RWPE1 (cell line): Measurements from ENCODE around the gene TMEM117.

Source experiments
- CTCF ChIA-PET: fragments of 350-600 bp; sonication (Branson Sonifier 250); formaldehyde crosslinking; extraction: SDS; loops from one replicate; lab custom pipeline; 2021; lab: Yijun Ruan, JAX
- POLR2A ChIA-PET: fragments of 400-600 bp; formaldehyde crosslinking; extraction: SDS; loops from one replicate; lab custom pipeline; 2020; ENCODE audit warnings: antibody characterized with exemption; ENCODE audit not compliant: low non-redundant PET; lab: Yijun Ruan, JAX
- DNase-seq: peaks from one replicate; pipeline ENCODE4 v3.0.0; 2012; ENCODE audit warnings: low spot score
- H3K27ac ChIP-seq: fragments of 450-650 bp; 2 replicates; pipeline ENCODE4 v1.5.1; 2017
- TF ChIP-seq, protein P1 (sequence below): fragments of 450-650 bp; conservative IDR thresholded peaks from 2 replicates; pipeline ENCODE4 v1.5.1; 2017; ENCODE audit warnings: low read depth, mild to moderate bottlenecking

Gene TMEM117

DNA sequence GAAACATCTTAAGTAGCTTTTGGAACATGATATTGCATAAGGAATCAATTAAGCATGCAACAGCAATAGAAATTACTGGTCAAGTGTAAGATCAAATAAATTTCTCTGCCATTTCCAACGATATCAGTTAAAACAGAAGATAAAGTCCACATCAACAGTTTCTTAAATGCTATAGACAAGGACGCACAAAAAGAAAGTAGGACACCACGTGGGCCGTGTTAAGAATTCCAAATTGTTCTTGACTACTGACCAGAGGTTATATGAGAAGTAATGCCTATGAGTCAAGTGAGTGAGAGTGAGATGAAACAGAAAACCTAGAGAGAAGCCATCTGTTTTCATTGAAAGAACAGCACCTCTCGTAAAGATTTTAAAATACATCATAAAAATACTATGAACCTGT is 318.2 kb downstream of the TMEM117 start:
- CTCF ChIA-PET: no interaction called here
- TF ChIP-seq, protein P1, sequence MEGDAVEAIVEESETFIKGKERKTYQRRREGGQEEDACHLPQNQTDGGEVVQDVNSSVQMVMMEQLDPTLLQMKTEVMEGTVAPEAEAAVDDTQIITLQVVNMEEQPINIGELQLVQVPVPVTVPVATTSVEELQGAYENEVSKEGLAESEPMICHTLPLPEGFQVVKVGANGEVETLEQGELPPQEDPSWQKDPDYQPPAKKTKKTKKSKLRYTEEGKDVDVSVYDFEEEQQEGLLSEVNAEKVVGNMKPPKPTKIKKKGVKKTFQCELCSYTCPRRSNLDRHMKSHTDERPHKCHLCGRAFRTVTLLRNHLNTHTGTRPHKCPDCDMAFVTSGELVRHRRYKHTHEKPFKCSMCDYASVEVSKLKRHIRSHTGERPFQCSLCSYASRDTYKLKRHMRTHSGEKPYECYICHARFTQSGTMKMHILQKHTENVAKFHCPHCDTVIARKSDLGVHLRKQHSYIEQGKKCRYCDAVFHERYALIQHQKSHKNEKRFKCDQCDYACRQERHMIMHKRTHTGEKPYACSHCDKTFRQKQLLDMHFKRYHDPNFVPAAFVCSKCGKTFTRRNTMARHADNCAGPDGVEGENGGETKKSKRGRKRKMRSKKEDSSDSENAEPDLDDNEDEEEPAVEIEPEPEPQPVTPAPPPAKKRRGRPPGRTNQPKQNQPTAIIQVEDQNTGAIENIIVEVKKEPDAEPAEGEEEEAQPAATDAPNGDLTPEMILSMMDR: no peak

DNA sequence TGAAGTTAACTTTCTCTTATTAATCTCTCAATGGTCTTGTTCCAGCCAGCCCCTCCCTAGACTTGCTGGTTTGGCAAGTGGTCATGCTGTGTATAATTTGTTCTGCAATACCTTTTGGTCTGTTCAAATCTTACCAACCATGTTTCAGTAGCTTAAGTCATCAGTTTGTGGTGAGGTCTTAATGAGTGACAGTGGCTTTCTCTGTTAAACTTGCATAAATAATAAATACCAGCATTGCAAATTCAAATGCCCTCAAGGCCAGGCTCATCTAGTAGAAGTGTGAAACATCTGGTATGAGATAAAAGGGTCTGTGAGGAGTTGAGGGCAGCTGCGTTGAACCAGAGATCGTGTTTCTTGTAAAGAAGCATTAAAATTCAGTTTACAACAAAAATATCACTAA is 319.5 kb downstream of the TMEM117 start:
- no peak overlapping the region for H3K27ac ChIP-seq
- TF ChIP-seq, protein P1: no peak
- CTCF ChIA-PET: interaction anchor here (0.7 kb wide), 1 partner anchor 774 kb away, joined by 3 read pairs; no protein-coding TSS in a partner anchor
- DNase-seq: no peak
- POLR2A ChIA-PET: no interaction called here

More for the DNA sequence above, 318.2 kb downstream of the TMEM117 start:
- POLR2A ChIA-PET: no interaction called here
- no peak for DNase-seq
- no peak overlapping the region for H3K27ac ChIP-seq

DNA sequence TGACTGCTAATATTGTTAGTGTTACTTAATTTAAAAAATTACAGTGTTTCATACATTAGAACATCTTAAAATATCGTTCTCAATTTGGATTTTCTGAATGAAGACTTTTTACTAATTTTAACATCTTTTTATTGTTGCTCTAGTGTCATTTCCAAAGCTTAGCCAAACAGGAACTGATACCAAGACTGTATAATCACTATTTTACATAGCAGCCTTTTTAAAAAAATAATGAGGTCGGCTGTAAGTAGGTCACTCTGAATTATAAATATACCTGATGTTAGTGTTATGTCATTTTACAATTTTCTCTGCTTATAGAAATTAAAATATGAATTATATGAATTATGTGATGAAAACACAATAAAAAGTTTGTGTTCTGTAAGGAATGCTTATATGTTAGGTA is 321.5 kb downstream of the TMEM117 start:
- ChIA-PET POLR2A (no interaction called here), CTCF (no interaction called here)
- TF ChIP-seq, protein P1: no peak
- H3K27ac ChIP-seq: no peak overlapping the region
- no peak for DNase-seq

DNA sequence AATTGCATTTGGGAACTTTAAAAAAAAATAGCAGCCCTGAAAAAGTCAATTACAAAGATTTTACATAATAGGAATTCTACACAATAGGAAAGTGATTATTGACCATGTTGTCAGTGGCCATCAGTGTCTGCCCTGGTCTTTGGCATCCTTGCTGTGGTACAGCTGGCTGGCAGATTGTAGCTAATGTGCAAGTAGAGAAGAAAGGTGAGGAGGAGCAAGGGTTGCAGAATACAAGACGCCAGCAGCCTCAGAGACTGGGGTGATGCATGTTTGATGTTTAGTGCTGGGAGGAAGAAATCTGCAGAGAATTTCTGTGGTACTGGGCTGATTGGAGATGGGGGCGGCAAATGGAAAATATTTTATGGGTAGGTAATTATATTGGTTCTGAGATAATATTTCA is 322.9 kb downstream of the TMEM117 start:
- ChIA-PET POLR2A (no interaction called here), CTCF (interaction anchor here (0.7 kb wide), 1 partner anchor 204 kb away, joined by 3 read pairs; no protein-coding TSS in a partner anchor)
- no peak overlapping the region for H3K27ac ChIP-seq
- DNase-seq: no peak
- TF ChIP-seq, protein P1: no peak

DNA sequence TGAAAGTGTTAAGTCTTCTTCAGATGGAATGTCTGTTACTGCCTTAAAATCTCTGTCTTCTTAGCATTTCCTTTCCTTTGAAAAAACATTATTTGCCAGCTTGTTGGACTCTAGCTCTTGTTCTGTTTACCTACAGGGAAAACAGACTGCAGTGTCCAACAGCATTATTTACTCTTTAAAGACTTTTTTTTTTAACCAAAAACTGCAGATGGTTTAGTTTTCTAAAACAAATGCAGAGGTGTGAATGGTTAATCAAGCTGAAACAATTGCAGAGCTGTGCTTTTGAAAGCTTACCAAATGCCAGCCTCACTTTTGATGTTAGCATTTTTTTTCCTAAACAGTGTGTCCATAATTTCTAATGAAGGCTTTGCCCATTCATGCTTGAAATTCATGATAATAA is 323.3 kb downstream of the TMEM117 start:
- TF ChIP-seq, protein P1: no peak
- H3K27ac ChIP-seq: no peak overlapping the region
- no peak for DNase-seq
- POLR2A ChIA-PET: interaction anchor here (0.7 kb wide), 1 partner anchor 57 kb away, joined by 3 read pairs; no protein-coding TSS in a partner anchor
- CTCF ChIA-PET: interaction anchor here (0.7 kb wide), 1 partner anchor 203 kb away, joined by 3 read pairs; no protein-coding TSS in a partner anchor

DNA sequence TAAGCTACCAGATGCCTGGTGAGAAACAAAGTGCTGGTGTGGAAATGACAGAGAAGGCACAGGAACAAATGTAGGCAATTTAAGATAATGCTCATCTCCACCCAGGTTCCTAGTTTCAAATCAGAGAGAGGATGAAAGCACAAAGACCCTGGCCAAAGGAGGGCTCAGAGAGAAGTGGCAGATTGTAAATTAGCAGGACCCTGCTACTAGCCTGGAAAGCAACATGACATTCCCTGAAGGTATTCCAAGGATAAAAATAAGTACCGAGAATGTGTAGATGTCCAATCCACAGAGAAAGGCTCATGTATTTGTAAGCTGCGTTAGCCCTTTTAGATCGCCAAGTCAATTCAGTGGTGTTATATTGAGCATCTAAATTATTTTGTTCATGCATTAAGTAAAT is 324.0 kb downstream of the TMEM117 start:
- ChIA-PET POLR2A (interaction anchor here (0.7 kb wide), 1 partner anchor 57 kb away, joined by 3 read pairs; no protein-coding TSS in a partner anchor), CTCF (no interaction called here)
- TF ChIP-seq, protein P1: no peak
- DNase-seq: no peak
- no peak overlapping the region for H3K27ac ChIP-seq

DNA sequence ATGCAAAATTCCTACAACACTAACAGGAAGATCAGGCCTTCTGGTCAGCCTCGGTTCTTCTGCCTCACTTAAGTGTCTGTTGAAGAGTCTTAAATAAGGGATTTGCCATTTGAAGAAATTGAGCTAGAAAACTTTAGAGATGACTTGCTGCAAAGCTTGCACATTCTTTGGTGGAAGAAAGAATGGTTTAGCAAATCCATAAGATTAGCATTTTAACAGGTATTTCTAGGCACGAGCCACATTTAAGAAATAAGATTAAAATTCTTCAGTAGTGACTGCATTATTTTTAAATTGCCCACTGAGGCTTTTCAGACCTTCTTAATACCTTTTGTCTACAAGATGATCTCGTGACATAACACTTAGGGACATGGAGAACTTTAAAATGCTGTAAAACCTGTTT is 327.1 kb downstream of the TMEM117 start:
- no peak overlapping the region for H3K27ac ChIP-seq
- CTCF ChIA-PET: no interaction called here
- POLR2A ChIA-PET: no interaction called here
- no peak for DNase-seq
- TF ChIP-seq, protein P1: no peak
